Endometrial microvascular endothelial cells (primary cell): Measurements from ENCODE around the gene TCTA. TPM values are rescaled to one million over a fixed set of nuclear protein-coding genes. Genes with fewer than 3 reads are reported as not detected.

ENCODE experiments used
- in situ Hi-C: cut with HindIII; loops from 2 replicates; pipeline ENCODE4 v1.10.0; 2017; ENCODE audit warnings: low sequenced_read_pairs, low pct_unique_long_range_greater_than_20kb; ENCODE audit errors: inconsistent ontology term
- total RNA-seq: library from RNA; depleted of rRNA; stranded (reverse); fragments of >200 nt; gene quantifications from one replicate; pipeline ENCODE4 v1.2.3, GENCODE V29; 2015; ENCODE audit errors: inconsistent ontology term

TCTA gene
- total RNA-seq, 1 donor from 2014 or later: 32.3 TPM

DNA sequence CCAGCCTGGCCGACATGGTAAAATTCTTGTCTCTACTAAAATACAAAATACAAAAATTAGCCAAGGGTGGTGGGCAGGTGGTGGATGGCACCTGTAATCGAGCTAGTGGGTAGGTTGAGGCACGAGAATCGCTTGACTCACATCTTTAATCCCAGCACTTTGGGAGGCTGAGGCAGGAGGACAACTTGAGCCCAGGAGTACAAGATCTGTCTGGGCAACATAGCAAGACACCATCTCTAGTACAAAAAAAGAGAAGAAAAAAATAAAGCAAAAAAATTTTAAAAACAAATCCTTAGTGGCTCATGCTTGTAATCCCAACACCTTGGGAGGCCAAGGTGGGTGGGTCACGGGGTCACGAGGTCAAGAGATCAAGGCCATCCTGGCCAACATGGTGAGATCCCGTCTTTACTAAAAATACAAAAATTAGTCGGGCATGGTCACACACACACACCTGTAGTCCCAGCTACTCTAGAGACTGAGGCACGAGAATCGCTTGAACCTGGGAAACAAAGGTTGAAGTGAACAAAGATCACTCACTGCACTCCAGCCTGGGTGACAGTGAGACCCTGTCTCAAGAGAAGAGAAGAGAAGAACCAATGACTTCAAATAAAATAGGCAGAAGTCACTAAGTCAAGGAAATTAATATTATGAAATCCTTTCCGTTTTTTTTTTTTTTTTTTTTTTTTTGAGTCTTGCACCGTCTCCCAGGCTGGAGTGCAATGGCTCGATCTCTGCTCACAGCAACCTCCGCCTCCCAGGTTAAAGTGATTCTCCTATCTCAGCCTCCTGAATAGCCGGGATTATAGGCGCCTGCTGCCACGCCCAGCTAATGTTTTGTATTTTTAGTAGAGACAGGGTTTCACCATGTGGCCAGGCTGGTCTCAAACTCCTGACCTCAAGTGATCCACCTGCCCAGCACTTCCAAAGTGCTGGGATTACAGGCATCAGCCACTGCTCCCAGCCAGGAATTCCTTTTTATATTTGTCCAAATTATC is 5.4 kb upstream of the TCTA start:
- in situ Hi-C loops: no loop called here

DNA sequence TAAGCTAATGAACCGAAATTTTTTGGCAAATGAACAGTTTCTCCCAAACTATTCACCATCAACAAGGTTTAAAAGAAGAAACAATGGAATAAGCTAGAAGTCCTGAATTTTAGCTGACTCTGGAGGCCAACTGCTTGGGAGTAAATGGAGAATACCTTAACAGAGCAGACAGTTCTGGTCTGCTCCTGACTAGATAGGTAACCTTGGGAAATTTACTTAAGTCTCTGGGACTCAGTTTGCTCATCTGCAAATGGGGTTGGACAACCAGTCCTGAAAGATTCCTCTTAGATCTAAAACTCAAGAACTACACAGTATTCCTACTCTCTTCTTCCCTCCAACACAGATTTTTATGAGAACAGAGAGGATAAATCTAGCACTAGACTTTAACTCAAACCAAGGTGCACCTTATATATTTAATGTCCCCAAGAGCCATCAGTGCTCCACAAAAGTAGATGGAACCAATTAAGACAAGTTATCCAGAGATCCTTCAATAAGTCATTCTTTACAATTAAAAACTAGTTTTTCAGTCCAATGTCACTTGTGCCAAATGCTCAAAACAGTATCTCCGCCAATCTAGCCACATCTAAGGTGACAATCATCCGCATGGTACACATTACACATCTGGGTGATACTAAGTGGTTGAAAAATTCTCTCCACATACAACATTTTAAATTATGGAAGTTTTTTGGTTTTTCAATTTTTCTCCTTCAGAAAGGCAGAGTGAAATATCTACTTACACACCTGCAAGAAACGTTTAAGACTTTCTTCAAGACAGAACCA is 2.0 kb upstream of the TCTA start:
- in situ Hi-C loops: loop anchor here (10.0 kb wide), 1 partner anchor 315 kb away; the partner anchor contains the start of gene QRICH1

DNA sequence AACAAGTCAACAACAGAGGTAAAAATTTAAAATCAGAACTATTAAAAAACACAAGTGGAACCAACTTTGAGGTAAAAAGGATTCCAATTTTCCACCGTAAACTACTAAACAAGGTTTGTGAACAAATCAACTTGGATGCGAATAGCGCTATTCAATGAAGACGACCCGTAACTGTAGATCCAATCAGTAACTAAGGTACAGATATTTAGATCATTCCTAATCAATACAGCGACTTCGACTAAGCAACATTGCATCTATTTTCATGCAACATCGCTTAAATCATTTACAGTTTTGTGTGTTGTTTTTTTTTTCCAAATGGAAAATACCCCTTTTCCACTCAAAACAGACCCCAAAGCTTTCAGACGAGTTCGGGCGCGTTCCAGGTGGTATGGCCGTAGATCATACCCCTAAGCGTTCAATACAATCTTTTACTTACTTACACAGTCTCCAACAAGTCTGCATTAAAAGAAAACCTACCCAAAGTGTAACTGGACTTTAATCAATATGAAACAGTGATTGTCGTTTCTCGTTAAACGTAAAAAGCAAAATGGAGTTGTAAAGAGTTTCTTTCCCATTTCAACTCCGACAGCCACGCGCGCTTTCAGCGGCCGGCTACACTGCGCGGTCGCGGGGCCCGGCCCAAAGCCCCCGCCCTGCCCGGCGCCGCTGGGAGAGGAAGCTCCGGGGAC is 1.2 kb upstream of the TCTA start:
- in situ Hi-C loops: loop anchor here (10.0 kb wide), 1 partner anchor 316 kb away; the partner anchor contains the start of gene QRICH1

DNA sequence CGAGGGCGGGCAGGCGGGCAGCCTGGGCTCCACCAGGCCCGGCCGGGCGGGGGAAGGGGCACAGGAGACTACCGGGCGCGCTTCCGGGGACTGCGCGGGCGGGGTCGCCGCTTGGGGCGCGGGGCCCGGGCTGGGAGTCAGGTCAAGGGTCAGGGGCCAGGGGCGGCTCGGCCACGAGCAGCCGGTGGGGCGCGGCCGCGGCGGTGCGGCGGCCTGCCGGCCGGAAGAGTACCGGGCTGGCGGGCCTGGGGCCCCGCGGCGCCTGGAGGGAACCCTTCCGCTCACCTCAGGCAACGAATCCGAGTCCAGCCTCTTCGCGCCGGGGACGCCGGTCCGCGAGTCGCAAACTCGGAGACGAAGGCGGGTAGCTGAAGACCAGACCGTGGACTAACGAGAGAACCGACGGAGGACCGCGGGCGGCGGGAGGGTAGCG is 672 bp upstream of the TCTA start:
- in situ Hi-C loops: loop anchor here (10.0 kb wide), 1 partner anchor 317 kb away; the partner anchor contains the start of gene QRICH1

DNA sequence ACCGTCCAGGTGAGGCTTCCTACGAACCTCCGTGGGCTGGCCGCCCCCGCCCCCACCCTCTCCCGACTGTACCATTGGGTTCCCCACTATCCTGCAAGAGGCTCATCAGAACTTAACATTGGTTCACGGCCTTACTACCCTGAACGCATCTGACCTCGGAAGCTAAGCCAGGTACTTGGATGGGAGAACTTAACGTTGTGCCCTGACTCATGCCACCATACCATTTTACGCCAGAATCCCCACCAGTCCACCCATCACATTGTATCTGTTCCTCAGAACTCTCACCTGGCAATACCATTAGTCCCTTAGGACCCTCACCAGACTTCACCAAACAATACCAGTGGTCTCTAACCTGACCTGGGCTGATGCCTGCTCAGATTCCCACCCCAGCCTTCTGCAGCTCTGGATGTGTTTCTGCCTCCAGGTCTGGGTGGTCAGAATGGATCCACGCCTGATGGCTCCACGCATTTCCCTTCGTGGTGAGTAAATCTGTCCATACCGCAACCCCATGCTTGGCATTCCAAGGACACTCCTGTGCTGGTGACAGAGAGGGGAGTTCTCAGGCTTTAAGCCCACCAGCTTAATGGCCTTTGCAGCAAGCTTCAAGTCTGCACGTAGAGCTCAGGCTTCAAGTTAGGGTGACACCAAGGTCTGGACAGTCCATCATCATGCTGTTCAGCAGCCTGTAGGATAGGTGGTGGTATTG is 562 bp downstream of the TCTA start:
- in situ Hi-C loops: loop anchor here (10.0 kb wide), 1 partner anchor 318 kb away; the partner anchor contains the start of gene QRICH1

DNA sequence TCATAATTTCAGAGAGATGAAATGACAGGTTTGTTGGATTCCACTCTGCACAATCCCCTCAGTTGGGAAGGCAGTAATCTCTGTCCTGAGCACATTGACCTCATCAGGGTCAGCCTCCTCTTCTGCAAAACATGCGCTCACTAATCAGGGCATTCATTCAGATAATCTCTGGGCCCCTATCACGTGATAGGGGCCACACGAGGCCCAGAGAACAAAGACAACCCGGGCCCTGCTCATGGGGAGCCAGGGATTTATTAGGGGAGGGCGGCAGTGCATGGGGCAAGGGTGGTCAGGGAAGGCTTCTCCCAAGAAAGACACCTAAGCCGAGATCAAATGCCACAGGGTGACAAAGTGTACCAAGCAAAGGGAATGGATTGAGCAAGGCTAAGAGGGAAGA is 1.1 kb downstream of the TCTA start:
- in situ Hi-C loops: loop anchor here (10.0 kb wide), 1 partner anchor 319 kb away; the partner anchor contains the start of gene QRICH1

DNA sequence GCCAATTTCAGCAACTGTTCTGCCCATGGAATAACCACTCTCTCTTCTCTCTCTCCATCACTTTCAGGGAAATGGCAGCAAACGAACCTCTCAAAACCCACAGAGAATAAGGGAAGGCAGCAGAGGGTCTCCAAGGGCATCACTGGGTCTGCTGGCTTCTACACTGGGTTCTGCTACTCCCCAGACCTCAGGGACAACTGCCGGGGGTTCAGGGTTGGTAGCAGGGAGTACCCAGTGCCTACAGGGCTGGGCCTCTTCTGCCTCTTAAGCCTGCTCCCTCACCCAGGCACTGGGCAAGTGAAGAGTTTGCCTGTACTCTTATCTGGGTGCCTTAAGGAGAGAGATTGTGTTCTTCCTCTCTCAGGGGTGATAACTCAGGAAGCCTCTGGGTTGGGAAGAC is 2.5 kb downstream of the TCTA start:
- in situ Hi-C loops: loop anchor here (10.0 kb wide), 1 partner anchor 320 kb away; the partner anchor contains the start of gene QRICH1

DNA sequence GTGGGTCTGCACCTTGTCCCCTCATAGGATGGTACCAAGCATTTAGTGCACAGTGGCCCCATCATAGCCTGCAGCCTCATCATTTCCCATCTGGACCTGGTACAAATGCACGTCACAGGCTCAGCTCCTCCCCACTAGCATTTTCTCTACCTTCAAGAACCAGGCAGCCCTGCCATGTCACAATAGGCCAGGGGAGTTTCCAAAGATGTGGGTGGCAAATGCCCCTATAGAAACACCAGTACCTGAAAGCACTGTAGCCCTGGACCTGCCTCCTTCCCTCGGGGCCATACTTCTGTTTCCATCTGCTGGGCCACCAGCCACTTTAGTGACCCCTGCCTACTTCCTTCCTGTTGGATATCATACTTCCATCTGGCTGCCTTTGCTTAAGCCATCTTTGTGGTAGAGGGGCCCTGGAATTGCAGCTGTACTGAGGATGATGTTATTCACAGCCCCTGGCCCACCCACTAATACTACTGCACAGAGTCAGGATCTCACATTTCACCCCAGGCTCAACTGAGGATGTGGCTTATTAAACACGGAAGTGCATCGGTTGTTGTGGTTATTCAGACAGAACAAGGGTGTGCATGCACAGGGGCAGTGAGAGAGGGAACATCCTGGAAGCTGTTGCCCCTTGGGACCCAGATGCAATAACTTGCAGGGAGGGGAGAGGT is 3.8 kb downstream of the TCTA start:
- in situ Hi-C loops: loop anchor here (10.0 kb wide), 1 partner anchor 321 kb away; the partner anchor contains the start of gene QRICH1

DNA sequence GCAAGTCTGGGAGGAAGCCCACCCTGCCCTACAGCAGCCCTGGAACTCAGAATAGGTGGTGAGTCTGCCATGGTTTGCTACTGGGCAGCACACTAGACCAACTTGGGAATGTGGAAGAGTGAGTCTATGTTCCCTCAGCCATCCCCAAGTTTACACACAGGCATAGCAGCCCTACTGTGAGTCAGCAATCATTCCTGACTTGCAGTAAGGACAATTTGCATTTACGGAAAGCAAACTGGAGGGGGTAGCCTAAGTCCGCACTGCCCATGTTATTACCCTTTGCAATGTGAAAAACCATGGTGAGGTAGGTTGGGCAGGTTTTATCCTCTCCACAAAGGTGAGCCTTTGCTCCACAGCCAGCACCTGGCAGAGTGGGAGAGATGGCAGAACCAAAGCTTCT is 4.6 kb downstream of the TCTA start:
- in situ Hi-C loops: loop anchor here (10.0 kb wide), 1 partner anchor 322 kb away; the partner anchor contains the start of gene QRICH1

DNA sequence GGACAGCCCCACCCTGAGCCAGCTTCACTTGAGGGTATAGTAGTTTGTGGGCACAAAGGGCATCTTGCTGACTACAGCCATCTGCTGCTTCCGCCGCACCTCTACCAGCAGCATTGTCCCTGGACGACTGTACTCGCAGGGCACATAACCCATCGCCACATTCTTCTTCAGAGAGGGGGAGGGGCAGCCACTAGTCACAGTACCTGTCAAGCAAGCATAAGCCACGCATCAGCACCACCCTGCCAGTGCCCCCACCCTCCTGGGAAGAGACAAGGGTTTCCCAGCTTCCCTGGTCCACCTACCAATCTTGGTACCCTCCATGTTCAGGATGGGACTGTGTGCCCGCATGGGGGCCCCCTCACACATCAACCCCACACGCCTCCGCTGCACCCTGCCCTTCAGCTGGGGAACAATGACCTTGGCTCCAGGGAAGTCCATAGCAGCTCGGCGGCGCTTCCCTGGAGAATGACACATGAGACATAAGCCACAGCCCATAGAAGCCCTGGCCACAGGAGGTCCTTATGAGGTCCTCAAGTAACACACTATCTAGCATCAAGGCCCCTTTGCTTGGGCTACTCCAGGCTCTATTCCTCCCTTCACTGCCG is 5.4 kb downstream of the TCTA start:
- in situ Hi-C loops: loop anchor here (10.0 kb wide), 1 partner anchor 323 kb away; the partner anchor contains the start of gene QRICH1

DNA sequence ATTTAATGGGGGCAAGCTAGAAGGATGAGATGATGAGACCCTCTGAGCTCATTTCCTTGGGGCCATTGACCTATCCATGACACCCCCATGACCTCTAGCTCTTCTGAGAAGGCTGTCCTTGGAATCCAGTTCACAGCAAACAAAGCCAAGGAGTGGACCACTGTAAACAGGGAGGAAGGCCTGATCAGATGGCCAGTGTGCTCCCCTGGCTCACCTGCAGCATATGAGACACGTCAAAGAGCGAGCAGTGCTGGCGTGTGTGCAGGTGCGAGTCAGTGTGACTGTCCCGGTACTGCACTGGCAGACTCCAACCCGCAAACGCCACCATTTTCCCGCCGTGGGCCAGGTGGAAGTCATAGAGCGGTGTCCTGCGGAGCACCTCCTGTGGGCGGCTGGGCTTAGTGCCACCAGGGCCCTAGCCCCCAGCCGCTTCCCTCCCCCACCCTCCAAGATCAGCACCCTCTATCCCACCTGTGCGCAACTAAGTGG is 9.7 kb downstream of the TCTA start:
- in situ Hi-C loops: no loop called here

DNA sequence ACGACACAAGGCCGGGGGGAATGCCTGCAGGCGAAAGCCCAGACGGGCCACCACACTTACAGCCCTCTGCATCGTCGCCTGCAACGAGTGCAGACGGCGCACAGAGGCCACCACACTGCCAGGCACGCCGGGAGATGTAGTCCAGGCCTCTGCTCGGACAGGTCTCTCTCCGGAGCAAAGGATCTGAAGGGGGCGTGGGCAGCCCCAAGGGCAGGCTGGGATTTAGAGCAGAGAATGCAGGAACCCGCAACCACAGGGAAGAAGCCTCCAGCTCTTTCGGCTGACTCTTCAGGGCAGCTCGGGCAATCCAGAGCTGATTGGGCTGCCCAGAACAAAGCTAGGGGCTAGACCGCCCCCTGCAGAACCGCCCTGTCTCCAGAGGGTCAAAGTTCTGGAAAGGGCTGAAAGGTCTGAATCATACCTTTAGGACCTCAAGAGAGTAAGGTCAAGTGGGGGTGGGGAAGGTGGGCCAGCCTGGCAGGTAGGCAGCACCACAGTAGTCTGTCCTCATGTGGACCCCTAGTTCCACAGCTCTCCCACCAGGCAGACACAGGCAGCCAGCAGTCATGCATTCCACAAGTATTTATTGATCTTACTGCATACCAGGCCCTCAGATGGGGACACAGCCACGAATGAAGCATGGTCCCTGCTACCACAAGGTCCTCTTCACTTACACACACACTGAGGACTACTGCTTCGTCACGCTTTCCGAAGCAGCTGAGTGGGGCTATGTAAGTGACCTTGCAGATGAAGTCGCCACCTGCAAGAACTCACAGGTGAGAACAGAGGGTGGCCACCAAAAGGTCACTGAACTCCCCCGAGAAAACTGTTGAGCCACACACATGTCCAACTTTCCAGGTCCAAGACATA is 10.4 kb downstream of the TCTA start, which contains the start of gene AMT:
Gene AMT, minus strand, starts transcription at position 95 of the 870 bp plus-strand sequence. Its CDS starts 23 bp downstream, at position 72.
- in situ Hi-C loops: no loop called here

DNA sequence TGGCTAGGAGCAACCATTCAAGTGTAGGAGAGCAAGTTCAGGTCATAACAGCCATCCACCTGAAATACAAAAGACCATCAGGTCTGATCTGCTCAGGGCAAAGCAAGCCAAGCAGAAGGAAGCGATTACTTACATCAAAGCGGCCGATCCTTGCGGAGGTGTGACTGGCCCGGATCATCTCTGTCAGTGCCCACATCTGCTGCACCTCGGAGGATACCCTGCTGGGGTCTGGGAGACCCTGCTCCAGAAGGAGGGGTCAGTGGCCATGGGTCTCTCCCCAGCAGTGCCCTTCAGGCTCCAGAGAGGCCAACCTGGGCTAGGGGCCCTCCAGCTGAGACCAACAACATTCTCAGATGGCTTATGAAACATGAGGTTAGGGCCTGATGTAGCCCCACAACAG is 12.6 kb downstream of the TCTA start:
- in situ Hi-C loops: no loop called here

DNA sequence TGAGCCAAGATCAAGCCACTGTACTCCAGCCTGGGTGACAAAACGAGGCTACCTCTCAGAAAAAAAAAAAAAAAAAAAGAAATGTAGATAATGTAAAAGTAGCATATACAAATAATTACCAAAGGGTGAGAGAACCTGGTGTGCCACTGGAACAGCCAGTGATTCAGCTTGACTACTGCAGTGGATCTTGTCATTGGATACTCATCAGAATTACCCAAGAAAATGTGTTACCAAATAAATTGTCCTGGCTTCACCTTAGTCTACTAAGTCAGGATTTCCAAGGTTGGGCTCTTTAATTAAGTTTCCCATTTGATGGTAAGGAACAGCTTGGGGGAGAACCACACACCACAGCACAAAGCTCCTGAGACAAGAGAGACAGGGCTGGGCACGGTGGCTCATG is 15.4 kb downstream of the TCTA start:
- in situ Hi-C loops: no loop called here

DNA sequence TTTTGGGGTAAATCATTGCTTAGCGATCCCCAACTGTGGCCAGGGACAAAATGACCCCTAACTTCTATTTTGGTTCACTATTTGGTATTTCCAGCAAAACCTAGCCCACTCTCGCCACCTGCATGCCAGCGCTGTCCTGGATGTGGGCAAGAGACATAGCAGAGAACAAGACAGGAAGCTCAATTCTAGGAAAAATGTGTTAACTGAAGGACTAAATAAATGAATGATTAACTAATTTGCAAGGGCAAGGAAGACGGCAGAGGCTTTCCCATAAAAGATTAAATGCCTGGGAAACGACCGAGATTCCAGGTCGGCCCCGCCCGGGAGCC is 16.5 kb downstream of the TCTA start:
- in situ Hi-C loops: no loop called here

DNA sequence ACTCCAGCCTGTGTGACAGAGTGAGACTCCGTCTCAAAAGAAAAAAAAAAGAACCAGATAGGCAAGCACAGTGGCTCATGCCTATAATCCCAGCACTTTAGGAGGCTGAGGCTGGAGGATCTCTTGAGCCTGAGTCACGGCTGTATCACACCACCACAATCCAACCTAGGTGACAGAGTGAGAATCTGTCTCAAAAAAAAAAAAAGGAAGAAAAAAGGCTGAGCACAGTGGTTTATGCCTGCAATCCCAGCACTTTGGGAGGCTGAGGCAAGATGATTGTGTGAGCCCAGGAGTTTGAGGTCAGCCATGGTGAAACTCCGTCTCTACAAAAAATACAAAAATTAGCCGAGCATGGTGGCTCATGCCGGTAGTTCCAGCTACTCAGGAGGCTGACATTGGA is 22.5 kb downstream of the TCTA start:
- in situ Hi-C loops: no loop called here
